ENCODE measurements around the gene GLG1.
"Not testable (repeated sequence)": the region's sequence is repeated elsewhere in the genome, so short reads cannot be mapped to it uniquely, and the experiment has no call there.

Gene GLG1

GRCh38 chr16:74443624-74444346, 163.1 kb downstream of the GLG1 start:
- DNase-seq (ENCODE audit: low read depth) = not testable (repeated sequence)

DNA sequence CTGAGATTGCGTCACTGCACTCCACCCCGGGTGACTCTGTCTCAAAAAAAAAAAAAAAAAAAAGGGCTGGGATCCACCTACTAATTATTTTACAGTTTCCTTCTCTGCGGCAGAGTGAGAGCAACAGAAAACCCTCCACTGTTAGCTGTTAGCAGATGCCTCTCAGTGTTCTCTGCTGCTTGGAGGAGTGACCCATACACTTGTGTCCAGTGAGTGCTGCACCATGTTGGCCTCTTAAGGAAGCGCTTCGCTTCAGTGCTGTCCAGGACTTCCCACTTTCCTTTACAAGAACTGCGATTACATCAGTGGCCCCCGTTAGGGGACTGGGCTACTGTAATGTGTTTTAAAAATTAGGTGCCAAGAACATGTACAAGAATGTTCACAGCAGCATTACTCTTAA, 167.2 kb downstream of the GLG1 start:
- no peak for DNase-seq (ENCODE audit: low read depth)

- no peak for DNase-seq (ENCODE audit: low read depth)
Observed at GRCh38 chr16:74438492-74438979, 168.4 kb downstream of the GLG1 start.

GRCh38 chr16:74431516-74431915, 175.4 kb downstream of the GLG1 start:
- DNase-seq (ENCODE audit: low read depth) = no peak

- DNase-seq (ENCODE audit: low read depth) = not testable (repeated sequence)
Observed at GRCh38 chr16:74430036-74430712, 176.7 kb downstream of the GLG1 start.

DNA sequence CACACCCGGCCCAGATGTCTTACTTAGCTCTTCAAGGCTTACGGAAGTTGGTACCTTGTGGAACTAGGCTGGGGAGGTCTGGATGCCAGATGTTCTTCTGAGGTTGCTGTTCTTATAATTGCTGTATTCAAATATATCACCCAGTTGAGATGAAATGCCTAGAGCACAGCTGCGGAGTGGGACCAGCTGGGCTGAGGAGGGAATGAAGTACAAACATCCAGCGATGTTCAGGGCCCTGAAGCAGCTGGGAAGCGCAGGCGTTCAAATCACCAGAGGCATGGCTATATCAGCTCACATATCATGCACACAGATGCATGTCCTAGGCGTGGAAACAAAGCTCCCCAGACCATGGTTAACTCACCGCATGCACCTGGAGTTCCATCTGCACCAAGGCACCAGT, 178.4 kb downstream of the GLG1 start:
- DNase-seq (ENCODE audit: low read depth) = not testable (repeated sequence)

DNA sequence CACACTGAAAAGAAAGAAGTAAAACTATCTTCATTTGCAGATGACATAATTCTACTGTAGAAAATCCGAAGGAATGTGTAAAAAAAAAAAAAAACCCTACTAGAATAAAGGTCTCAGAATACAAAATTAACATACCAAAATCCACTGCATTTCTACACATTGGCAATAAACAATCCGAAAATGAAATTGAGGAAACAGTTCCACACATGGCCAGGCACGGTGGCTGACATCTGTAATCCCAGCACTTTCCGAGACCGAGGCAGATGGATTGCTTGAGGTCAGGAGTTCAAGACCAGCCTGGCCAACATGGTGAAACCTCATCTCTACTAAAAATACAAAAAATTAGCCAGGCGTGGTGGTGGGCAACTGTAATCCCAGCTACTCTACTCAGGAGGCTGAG, 181.2 kb downstream of the GLG1 start:
- DNase-seq (ENCODE audit: low read depth) = not testable (repeated sequence)

- DNase-seq (ENCODE audit: low read depth) = not testable (repeated sequence)
Observed at GRCh38 chr16:74423721-74424120, 183.2 kb downstream of the GLG1 start.

DNA sequence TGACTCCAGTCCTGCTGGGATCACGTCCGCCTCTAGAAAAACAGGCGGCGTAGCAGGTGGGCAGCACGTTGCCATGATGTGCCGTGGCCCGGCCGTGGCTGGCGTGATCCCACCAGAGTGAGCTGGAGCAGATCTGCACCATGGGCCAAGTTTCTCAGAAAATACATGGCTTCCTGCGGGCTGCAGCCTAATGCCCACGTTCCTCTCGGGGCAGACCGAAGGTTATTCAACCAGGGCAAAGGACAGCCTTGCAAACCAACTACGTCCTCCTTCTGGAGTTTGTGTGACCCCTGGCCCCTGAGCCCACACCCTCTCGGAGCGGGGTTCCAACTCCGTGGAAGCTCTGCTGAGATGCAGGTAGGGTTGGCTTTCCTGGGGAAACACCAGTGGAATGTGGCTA, 184.8 kb downstream of the GLG1 start:
- DNase-seq (ENCODE audit: low read depth) = not testable (repeated sequence)

- not testable (repeated sequence) for DNase-seq (ENCODE audit: low read depth)
Observed at GRCh38 chr16:74421482-74421785, 185.5 kb downstream of the GLG1 start.

DNA sequence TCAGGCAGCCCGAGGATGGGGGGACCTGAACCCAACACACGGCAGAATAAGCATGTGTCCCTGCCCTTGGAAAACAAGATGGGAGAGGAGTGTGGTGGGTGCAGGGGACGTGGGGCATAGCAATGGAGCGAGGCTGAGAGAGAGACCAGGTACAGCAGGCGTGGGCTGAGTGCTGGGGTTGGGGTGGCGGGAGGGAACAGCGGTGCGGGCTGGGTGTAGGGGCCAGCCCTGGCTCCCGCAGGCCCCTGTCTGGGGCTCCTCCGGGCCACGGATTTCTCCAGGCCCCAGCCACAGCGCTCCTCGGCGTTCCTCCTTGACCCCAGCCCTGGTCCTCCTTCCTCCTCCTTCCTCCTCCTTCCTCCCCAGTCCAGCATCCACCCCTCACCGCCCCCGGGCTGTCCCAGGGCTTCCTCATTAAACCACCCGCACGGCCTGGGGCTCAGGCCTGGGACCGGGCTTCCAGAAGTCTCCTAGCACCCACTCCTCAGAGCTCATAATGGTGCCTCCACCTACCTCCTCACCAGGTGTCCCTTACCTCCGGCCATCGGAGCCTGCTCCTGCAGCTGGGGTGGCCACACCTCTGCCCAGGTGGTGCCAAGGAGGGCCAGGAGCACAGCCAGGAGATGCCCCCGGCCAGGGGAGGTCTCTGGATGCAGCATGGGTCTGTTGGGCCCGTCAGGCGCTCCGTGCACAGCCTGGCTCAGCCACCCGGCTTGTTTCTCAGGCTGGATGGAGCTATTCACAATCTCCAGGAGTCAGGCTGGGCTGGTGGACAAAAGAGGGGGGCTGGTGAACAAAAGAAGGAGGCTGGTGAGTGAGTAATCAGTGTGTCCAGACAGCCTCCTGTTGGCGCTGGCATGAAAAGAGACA, 186.1 kb downstream of the GLG1 start, which contains the start of gene CLEC18B:
TSS of gene CLEC18B (minus strand) at position 867 of the 870 bp plus-strand sequence. CDS start at position 659, 208 bp downstream.
- not testable (repeated sequence) for DNase-seq (ENCODE audit: low read depth)

- not testable (repeated sequence) for DNase-seq (ENCODE audit: low read depth)
Observed at GRCh38 chr16:74419811-74420210, 187.1 kb downstream of the GLG1 start.

- DNase-seq (ENCODE audit: low read depth) = not testable (repeated sequence)
Observed at GRCh38 chr16:74417897-74418296, 189.0 kb downstream of the GLG1 start.

GRCh38 chr16:74413920-74414319, 193.0 kb downstream of the GLG1 start:
- not testable (repeated sequence) for DNase-seq (ENCODE audit: low read depth)

GRCh38 chr16:74413485-74413884, 193.4 kb downstream of the GLG1 start:
- DNase-seq (ENCODE audit: low read depth) = not testable (repeated sequence)

- DNase-seq (ENCODE audit: low read depth) = not testable (repeated sequence)
Observed at GRCh38 chr16:74412775-74413390, 194.0 kb downstream of the GLG1 start.

GRCh38 chr16:74412138-74412774, 194.7 kb downstream of the GLG1 start:
- DNase-seq (ENCODE audit: low read depth) = not testable (repeated sequence)

DNA sequence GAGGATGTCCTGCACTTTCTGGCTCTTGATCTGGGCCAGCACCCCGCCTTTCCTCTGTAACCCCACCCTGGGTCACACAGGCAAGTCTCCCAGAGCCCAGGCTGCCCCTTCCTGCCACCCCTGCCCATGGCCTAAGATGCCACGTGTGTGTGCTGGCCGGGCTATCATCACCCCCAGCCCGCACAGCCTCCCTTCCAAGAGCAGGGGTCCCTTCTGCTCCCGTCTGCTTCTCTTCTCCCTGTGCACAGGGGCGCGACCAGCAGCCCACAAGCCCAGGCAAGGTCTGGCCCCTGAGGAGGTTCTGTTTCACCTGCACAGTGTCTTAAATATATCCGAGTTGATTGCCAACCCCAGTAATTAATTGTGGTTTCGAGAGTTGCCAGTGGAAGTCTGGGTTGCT, 195.9 kb downstream of the GLG1 start:
- not testable (repeated sequence) for DNase-seq (ENCODE audit: low read depth)

- DNase-seq (ENCODE audit: low read depth) = not testable (repeated sequence)
Observed at GRCh38 chr16:74410057-74410957, 196.6 kb downstream of the GLG1 start.
